COLO668 (cell line): ENCODE results near the gene VWC2.

Experiments used
- DNase-seq: peaks from one replicate; lab custom pipeline; 2025; ENCODE audit not compliant: unreplicated experiment; lab: John Stamatoyannopoulos, UW

Gene VWC2

GRCh38 chr7:49928787-49929186 lies 155.3 kb downstream of the VWC2 start:
- DNase-seq, result no peak

GRCh38 chr7:49931627-49932026 lies 158.2 kb downstream of the VWC2 start:
- no peak for DNase-seq

GRCh38 chr7:49937608-49938007 lies 164.2 kb downstream of the VWC2 start:
- DNase-seq, result no peak
